ENCODE data around the gene CYB561. TPM values are rescaled to one million over a fixed set of nuclear protein-coding genes. Genes with fewer than 3 reads are reported as not detected.

CYB561 gene
- total RNA-seq, 2 donors from 2014 or later = 13.4 to 13.7 TPM

DNA sequence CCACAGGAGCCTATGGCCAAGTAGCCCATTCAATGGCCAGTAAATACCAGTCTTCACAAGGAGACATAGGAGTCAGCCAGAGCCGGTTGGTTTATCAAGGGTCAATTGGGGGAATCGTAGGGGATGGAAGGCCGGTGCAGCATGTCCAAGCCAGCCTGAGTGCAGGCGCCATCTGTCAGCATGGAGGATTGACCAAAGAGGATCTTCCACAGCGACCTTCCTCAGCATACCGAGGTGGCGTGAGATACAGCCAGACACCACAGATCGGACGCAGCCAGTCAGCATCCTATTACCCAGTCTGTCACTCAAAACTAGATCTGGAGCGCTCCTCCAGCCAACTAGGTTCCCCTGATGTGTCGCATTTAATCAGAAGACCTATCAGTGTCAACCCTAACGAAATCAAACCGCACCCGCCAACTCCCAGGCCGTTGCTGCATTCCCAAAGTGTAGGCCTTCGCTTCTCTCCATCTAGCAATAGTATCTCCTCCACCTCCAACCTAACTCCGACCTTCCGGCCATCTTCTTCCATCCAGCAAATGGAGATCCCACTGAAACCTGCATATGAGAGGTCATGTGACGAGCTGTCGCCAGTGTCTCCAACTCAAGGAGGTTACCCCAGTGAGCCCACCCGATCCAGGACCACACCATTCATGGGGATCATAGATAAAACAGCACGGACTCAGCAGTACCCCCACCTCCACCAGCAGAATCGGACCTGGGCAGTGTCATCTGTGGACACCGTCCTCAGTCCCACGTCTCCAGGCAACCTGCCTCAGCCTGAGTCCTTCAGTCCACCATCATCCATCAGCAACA lies 25.0 kb downstream of the CYB561 start:
- Histone ChIP-seq H3K36me3 (peaks cover 4% of the 10 kb centered on the region), H3K9me3 (no peaks in the 10 kb centered on the region), H3K27me3 (no peaks in the 10 kb centered on the region), H3K4me1 (peaks cover 0 to 10% of the 10 kb centered on the region in 2 donors), H3K27ac (no peak overlapping the region), H3K4me3 (no peak overlapping the region)
- DNase-seq (ENCODE audit: low spot score) = no peak
- TF ChIP-seq, protein P1, sequence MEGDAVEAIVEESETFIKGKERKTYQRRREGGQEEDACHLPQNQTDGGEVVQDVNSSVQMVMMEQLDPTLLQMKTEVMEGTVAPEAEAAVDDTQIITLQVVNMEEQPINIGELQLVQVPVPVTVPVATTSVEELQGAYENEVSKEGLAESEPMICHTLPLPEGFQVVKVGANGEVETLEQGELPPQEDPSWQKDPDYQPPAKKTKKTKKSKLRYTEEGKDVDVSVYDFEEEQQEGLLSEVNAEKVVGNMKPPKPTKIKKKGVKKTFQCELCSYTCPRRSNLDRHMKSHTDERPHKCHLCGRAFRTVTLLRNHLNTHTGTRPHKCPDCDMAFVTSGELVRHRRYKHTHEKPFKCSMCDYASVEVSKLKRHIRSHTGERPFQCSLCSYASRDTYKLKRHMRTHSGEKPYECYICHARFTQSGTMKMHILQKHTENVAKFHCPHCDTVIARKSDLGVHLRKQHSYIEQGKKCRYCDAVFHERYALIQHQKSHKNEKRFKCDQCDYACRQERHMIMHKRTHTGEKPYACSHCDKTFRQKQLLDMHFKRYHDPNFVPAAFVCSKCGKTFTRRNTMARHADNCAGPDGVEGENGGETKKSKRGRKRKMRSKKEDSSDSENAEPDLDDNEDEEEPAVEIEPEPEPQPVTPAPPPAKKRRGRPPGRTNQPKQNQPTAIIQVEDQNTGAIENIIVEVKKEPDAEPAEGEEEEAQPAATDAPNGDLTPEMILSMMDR (IDR thresholded peaks at IDR 0.05) = no peak

GRCh38 chr17:63419949-63420867 lies 25.9 kb downstream of the CYB561 start:
- Histone ChIP-seq H3K4me1 (peaks cover 0 to 5% of the 10 kb centered on the region in 2 donors), H3K27ac (no peak overlapping the region), H3K4me3 (no peak overlapping the region), H3K36me3 (peaks cover 4% of the 10 kb centered on the region), H3K27me3 (no peaks in the 10 kb centered on the region), H3K9me3 (no peaks in the 10 kb centered on the region)
- TF ChIP-seq, protein P1 (IDR thresholded peaks at IDR 0.05) = no peak
- DNase-seq (ENCODE audit: low spot score) = no peak

DNA sequence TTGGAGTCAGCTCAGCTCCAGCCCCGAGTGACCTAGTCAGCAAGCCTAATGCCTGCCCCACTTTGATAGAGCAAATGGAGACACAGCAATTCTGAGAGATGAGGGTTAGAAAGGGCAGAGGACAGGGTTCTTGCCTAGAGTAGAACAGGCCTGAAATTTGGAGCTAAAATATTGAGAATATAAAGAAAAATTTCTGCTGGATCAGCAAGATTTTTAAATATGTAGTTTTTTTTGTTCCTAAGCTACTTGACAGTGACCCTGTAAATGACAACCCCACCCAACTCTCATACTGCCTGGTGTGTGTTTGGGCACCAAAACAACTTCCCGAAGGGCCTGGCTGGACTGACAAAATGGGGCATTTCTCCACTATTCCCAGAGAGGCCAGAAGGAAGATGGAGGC lies 26.7 kb downstream of the CYB561 start:
- no peak overlapping the region for H3K27ac ChIP-seq
- H3K27me3 ChIP-seq = no peaks in the 10 kb centered on the region
- peaks cover 4% of the 10 kb centered on the region for H3K36me3 ChIP-seq
- no peak overlapping the region for H3K4me3 ChIP-seq
- TF ChIP-seq, protein P1 (IDR thresholded peaks at IDR 0.05) = no peak
- H3K9me3 ChIP-seq = no peaks in the 10 kb centered on the region
- DNase-seq (ENCODE audit: low spot score) = no peak
- peaks cover 0 to 4% of the 10 kb centered on the region in 2 donors for H3K4me1 ChIP-seq

DNA sequence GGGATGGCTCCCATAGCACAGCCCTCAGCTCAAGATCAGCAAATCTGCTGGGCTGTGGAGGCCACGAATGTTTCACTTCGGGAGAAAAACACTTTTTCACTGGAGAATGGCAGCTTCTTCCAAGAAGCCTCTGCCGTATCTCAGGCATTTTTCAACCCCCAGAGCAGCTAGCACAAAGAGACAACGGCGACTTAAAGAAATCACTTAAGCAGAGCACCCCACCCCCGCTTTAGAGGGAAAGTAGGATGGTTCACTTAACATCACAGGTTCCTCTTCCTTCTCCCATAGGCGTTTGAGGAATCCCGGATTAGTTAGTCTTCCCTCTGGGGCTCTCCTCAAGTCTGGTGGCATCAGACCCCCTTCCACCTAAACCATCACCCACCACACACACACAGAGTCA lies 27.6 kb downstream of the CYB561 start:
- no peak overlapping the region for H3K4me3 ChIP-seq
- no peaks in the 10 kb centered on the region for H3K9me3 ChIP-seq
- H3K27ac ChIP-seq = no peak overlapping the region
- peaks cover 4% of the 10 kb centered on the region for H3K36me3 ChIP-seq
- H3K4me1 ChIP-seq = peaks cover 0 to under 1% of the 10 kb centered on the region in 2 donors
- TF ChIP-seq, protein P1 (IDR thresholded peaks at IDR 0.05) = no peak
- no peak for DNase-seq (ENCODE audit: low spot score)
- no peaks in the 10 kb centered on the region for H3K27me3 ChIP-seq

GRCh38 chr17:63414222-63414621 lies 31.9 kb downstream of the CYB561 start:
- H3K4me3 ChIP-seq = no peak overlapping the region
- H3K9me3 ChIP-seq = no peaks in the 10 kb centered on the region
- no peak for DNase-seq (ENCODE audit: low spot score)
- no peak overlapping the region for H3K27ac ChIP-seq
- no peaks in the 10 kb centered on the region for H3K27me3 ChIP-seq
- H3K4me1 ChIP-seq = no peaks in the 10 kb centered on the region
- H3K36me3 ChIP-seq = no peaks in the 10 kb centered on the region
- TF ChIP-seq, protein P1 (IDR thresholded peaks at IDR 0.05) = no peak

Data from right atrium auricular region (tissue), 2 donors.